ENCODE results near the gene RPL36AL. TPM values are rescaled to one million over a fixed set of nuclear protein-coding genes. Genes with fewer than 3 reads are reported as not detected.

Gene RPL36AL
- total RNA-seq, 4 donors from 2014 or later, result 188 to 260 (median 211) TPM

DNA sequence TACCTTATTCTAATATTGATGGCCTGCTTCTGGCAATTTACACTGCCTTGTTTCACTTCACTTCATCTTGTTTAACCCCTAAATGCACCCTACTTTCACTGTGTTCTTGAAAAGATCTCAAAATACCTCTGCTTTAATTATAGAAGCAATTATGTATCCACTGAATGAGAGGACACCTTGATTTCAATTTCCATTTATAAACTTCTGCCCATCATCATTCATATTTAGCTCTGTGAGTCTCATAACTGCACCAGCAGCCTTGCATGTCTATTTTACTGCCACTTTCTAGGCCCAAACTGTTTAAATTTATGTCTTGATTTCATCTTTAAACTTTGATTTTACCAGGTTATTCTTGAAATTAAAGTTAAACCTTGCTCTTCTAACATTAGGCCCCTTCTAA, 21.7 kb upstream of the RPL36AL start:
- Histone ChIP-seq H3K27ac (peak overlapping the region in 1 of 4 donors; percentile 4), H3K9me3 (no peaks in the 10 kb centered on the region), H3K36me3 (peaks cover 0 to 18% (median 0%) of the 10 kb centered on the region in 3 donors), H3K4me1 (peaks cover 0 to 24% (median under 1%) of the 10 kb centered on the region in 3 donors), H3K4me3 (no peak overlapping the region), H3K27me3 (no peaks in the 10 kb centered on the region)
- no peak for DNase-seq
- TF ChIP-seq, protein P1, sequence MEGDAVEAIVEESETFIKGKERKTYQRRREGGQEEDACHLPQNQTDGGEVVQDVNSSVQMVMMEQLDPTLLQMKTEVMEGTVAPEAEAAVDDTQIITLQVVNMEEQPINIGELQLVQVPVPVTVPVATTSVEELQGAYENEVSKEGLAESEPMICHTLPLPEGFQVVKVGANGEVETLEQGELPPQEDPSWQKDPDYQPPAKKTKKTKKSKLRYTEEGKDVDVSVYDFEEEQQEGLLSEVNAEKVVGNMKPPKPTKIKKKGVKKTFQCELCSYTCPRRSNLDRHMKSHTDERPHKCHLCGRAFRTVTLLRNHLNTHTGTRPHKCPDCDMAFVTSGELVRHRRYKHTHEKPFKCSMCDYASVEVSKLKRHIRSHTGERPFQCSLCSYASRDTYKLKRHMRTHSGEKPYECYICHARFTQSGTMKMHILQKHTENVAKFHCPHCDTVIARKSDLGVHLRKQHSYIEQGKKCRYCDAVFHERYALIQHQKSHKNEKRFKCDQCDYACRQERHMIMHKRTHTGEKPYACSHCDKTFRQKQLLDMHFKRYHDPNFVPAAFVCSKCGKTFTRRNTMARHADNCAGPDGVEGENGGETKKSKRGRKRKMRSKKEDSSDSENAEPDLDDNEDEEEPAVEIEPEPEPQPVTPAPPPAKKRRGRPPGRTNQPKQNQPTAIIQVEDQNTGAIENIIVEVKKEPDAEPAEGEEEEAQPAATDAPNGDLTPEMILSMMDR (IDR thresholded peaks at IDR 0.05), result no peak
- no peak for TF ChIP-seq POLR2A (IDR thresholded peaks at IDR 0.05)
- intact Hi-C loops (cut with DNase I), result no loop called here

DNA sequence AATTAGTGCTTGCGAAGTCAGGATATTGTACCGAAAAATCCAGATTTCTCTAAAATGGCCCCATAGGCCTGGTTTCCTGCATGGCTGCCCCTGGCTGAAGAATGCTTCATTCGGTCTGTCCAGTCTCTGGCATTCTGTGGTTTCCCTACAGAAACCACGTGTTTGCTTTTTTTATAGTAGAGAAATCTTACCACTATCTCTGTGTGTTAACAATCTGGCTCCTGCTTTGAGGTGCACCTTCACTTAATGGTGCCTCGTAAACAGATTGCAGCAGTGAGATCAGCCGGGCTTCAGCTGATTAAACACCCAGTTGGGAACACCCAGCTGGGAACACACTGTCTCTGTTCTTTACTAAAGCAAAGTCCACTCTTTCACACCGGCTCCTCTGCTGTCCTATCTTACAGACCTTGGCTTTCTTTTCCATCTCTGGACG, 21.3 kb upstream of the RPL36AL start:
- Histone ChIP-seq H3K36me3 (peaks cover 0 to 22% (median 0%) of the 10 kb centered on the region in 3 donors), H3K27ac (peak overlapping the region in 3 of 4 donors; percentile 4 to 19 (median 5)), H3K27me3 (no peaks in the 10 kb centered on the region), H3K4me1 (peaks cover 0 to 29% (median 5%) of the 10 kb centered on the region in 3 donors), H3K9me3 (no peaks in the 10 kb centered on the region), H3K4me3 (no peak overlapping the region)
- WGBS, 2 donors, result 75 to 78% methylated on average over 8 of the region's 8 CpGs
- TF ChIP-seq, protein P1 (IDR thresholded peaks at IDR 0.05), result no peak
- TF ChIP-seq POLR2A (IDR thresholded peaks at IDR 0.05), result no peak
- intact Hi-C loops (cut with DNase I), result no loop called here
- DNase-seq, result no peak

DNA sequence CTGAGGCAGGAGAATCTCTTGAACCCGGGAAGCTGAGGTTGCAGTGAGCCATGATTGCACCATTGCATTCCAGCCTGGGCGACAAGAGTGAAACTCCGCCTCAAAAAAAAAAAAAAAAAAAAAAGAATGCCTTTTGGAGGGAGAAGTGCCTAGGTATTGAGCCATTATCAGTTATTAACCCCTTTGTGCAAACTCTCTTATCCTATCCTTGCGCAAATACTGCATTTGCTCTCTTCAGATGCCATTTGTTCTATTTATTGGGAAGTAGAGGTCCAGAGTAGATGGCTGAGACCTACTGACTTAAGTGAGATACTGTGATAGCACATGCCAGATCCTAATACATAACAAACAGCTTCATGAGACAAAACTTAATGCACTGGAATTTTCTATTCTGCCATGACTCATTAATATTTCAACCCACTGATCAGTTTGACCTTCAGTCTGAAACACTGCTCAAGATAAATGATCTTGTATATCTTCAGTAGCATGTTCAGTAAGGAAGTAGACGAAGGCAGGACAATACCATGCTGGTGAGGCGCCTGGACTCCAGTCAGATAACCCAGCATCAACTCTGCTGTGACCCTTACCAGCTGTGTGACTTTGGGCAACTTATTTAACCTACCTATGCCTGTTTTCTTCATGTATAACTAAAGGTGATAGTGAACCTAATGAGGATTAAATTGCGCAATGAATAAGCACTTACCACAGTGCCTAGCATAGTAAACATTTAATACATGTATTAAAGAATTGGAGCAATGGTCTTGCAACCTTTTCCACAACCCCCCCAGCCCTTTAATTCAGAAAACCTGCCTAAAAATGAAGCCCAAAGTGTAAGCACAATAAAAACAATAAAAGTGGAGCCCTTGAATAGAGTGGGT, 20.4 kb upstream of the RPL36AL start:
- DNase-seq, result no peak
- H3K9me3 ChIP-seq, result no peaks in the 10 kb centered on the region
- H3K4me1 ChIP-seq, result peaks cover 3 to 38% (median 14%) of the 10 kb centered on the region in 3 donors
- H3K36me3 ChIP-seq, result peaks cover 0 to 28% (median 0%) of the 10 kb centered on the region in 3 donors
- no peak overlapping the region for H3K4me3 ChIP-seq
- WGBS, 2 donors, result 85 to 92% methylated on average over 7 of the region's 7 CpGs
- no peaks in the 10 kb centered on the region for H3K27me3 ChIP-seq
- intact Hi-C loops (cut with DNase I), result no loop called here
- H3K27ac ChIP-seq, result peak overlapping the region in 1 of 4 donors; percentile 19
- TF ChIP-seq POLR2A (IDR thresholded peaks at IDR 0.05), result no peak
- TF ChIP-seq, protein P1 (IDR thresholded peaks at IDR 0.05), result no peak

DNA sequence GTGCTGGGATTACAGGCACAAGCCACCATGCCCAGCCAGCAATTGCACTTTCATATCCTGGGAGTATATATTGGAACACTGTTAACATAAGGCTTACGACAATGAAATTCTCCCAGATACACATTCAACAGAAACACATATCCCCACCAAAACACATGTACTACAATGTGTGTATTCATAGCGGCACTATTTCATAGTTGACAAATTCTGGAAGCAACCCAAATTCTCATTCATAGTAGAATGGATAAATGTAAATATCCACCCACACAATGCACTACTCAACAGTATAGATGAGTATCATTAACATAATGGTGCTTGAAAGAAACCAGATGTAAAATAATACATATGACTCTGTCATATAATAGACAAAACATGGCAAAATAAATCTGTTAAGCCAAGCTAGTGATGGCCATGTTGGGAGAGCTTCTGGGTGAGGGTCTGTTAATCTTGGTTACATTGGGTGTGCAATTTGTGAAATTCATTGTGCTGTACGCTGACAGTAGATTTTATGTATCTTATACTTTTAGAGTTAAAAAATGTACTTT, 17.2 kb upstream of the RPL36AL start:
- 79% methylated on average over 3 of the region's 3 CpGs for WGBS, 2 donors
- Histone ChIP-seq H3K4me1 (peaks cover 3 to 55% (median 14%) of the 10 kb centered on the region in 3 donors), H3K9me3 (no peaks in the 10 kb centered on the region), H3K27ac (no peak overlapping the region), H3K27me3 (no peaks in the 10 kb centered on the region), H3K4me3 (no peak overlapping the region), H3K36me3 (peaks cover 0 to 28% (median 0%) of the 10 kb centered on the region in 3 donors)
- TF ChIP-seq POLR2A (IDR thresholded peaks at IDR 0.05), result no peak
- TF ChIP-seq, protein P1 (IDR thresholded peaks at IDR 0.05), result no peak
- intact Hi-C loops (cut with DNase I), result no loop called here
- no peak for DNase-seq

DNA sequence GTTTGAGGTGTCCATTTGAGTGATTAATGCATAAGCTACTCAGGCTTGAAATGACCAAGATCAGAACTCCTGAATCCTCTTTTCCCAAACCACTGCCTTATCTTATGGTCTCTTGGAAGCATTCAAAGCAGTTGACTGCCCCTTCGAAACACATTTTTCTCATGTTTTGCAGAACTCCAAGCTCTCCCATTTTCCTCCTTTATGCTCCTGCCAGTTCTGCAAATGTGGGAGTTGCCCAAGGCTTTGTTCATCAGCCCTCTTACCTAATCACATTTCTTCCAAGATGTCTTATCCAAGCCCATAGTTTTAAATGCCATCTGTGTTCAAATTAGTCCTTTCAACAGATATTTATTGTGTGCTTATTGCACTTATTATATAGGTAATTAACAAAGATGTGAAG, 16.4 kb upstream of the RPL36AL start:
- TF ChIP-seq, protein P1 (IDR thresholded peaks at IDR 0.05), result no peak
- TF ChIP-seq POLR2A (IDR thresholded peaks at IDR 0.05), result no peak
- 79 to 96% methylated on average over 1 of the region's 1 CpG for WGBS, 2 donors
- Histone ChIP-seq H3K4me3 (no peak overlapping the region), H3K36me3 (peaks cover 0 to 28% (median 0%) of the 10 kb centered on the region in 3 donors), H3K4me1 (peaks cover 3 to 60% (median 20%) of the 10 kb centered on the region in 3 donors), H3K27me3 (no peaks in the 10 kb centered on the region), H3K27ac (peak overlapping the region in 1 of 4 donors; percentile 14), H3K9me3 (no peaks in the 10 kb centered on the region)
- no peak for DNase-seq
- intact Hi-C loops (cut with DNase I), result no loop called here

All from esophagus squamous epithelium (tissue), 5 donors.